Activated naive CD8-positive, alpha-beta T cell treated with anti-CD3 and anti-CD28 coated beads, Interleukin-2, amount 50 U/mL, for 24 hours (primary cell): ENCODE measurements around the gene SPTA1.

Experiments
- ATAC-seq: fragments of 150-1000 bp; cut with Tn5 transposase; one replicate; pipeline ENCODE4 v1.10.0; 2021
- DNase-seq: peaks from one replicate; pipeline ENCODE4 v3.0.0; 2021
- H3K27ac Mint-ChIP-seq: one replicate; pipeline ENCODE4 v1.8.0; 2021; ENCODE audit warnings: mild to moderate bottlenecking, mixed read lengths
- H3K27me3 Mint-ChIP-seq: one replicate; pipeline ENCODE4 v1.8.0; 2021; ENCODE audit warnings: mixed read lengths
- H3K36me3 Mint-ChIP-seq: one replicate; pipeline ENCODE4 v1.8.0; 2021; ENCODE audit warnings: low read depth, mixed read lengths
- H3K4me1 Mint-ChIP-seq: one replicate; pipeline ENCODE4 v1.8.0; 2021; ENCODE audit warnings: mixed read lengths
- H3K4me3 Mint-ChIP-seq: one replicate; pipeline ENCODE4 v1.8.0; 2021; ENCODE audit warnings: mild to moderate bottlenecking, moderate library complexity, mixed read lengths
- H3K9me3 Mint-ChIP-seq: one replicate; pipeline ENCODE4 v1.8.0; 2021; ENCODE audit warnings: mixed read lengths

SPTA1 gene

DNA sequence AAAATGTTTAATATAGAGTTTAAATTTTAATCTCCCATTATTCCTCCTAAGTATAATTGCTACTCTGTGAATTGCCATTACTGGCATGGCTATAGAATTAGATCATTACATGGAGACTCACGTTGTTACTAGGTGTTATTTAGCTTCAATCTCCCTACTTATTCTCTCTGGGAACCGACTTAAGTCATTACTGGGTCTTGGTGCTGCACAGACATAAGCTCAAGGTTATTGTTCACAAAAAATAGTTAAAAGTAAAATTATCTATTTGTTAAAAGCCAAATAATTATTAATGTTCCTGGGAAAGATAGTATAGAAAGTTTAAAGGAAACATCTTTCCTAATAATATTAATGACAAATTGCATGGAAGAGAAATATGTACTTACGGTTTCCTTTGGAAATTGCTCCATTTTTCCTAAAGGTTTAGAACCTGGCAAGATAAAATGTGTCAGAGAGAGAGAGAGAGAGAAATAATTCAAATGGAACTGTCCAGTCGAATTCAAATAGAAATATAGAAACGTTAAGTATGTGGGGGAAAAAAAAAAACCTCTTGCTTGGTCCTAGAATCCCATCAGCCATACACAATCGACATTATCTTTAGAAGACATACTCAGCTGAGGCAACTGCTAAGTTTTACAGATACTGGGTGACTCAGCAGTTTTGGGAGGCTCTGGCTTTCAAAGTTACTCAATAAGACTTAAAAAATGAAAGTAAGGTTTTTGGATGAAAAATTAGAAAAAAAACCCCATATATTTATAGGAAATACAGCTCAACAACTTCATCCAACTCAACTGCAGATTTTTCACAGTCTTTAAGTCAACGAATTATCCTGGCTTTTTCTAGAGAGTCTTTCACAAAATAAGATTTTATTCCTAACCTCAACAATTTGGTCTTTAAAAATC lies at the start of gene SPTA1:
TSS of gene SPTA1 (minus strand) at position 605 of the 899 bp plus-strand sequence. CDS start at position 407, 198 bp downstream.
- no peak within 1 kb of the TSS for H3K4me3 Mint-ChIP-seq
- H3K9me3 Mint-ChIP-seq, result peaks cover 4% of the 10 kb centered on the region
- no peak for ATAC-seq

DNA sequence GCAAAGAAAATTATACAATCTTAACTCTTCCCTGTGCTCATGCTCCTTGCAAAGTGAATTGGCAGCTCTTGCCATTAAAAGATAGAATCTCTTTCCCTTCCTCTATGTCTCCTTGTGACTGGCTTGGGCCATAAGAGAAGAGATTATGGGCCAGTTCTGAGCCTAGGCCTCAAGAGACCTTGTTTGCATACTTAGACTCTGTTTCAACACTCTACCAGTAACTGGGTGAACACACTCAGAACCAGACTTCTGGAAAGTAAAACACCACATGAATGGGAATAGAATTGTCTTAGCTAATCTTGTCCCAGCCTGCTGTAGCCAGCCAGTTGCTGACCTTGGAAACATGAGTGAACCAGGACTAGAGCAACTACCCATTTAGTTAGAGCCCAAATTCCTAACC lies 49.3 kb upstream of the SPTA1 start:
- DNase-seq, result no peak
- H3K9me3 Mint-ChIP-seq, result no peaks in the 10 kb centered on the region
- H3K27ac Mint-ChIP-seq, result no peak overlapping the region
- no peak for ATAC-seq
- H3K4me1 Mint-ChIP-seq, result no peaks in the 10 kb centered on the region
- no peak overlapping the region for H3K4me3 Mint-ChIP-seq
- H3K36me3 Mint-ChIP-seq, result no peaks in the 10 kb centered on the region
- H3K27me3 Mint-ChIP-seq, result peaks cover 11% of the 10 kb centered on the region

More for the DNA sequence above, at the start of gene SPTA1:
- no peak for DNase-seq
- Mint-ChIP-seq H3K4me1 (no peaks in the 10 kb centered on the region), H3K27ac (no peak within 1 kb of the TSS), H3K36me3 (no peaks in the 10 kb centered on the region), H3K27me3 (peaks cover 24% of the 10 kb centered on the region)

DNA sequence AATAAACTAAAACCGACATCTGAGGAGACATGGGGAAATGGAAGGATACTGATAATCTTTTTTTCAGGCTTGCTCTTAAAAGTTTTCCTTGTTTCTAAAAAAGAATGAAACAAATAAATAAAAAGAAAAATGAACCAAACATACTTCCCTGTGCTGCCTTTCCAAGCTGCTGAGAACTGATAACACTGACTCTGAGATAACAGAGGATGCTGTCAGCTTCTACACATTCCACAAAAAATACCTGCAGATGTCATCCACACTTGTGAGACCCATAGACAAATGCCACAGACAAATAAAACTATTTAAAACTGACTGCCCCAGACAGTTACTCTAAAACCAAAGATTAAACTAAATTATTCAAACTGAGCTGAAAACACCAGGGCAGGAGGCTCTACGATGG lies 46.0 kb upstream of the SPTA1 start:
- H3K36me3 Mint-ChIP-seq, result no peaks in the 10 kb centered on the region
- H3K9me3 Mint-ChIP-seq, result no peaks in the 10 kb centered on the region
- DNase-seq (no peak), ATAC-seq (no peak)
- H3K4me1 Mint-ChIP-seq, result no peaks in the 10 kb centered on the region
- no peak overlapping the region for H3K4me3 Mint-ChIP-seq
- no peak overlapping the region for H3K27ac Mint-ChIP-seq
- H3K27me3 Mint-ChIP-seq, result peaks cover 4% of the 10 kb centered on the region

DNA sequence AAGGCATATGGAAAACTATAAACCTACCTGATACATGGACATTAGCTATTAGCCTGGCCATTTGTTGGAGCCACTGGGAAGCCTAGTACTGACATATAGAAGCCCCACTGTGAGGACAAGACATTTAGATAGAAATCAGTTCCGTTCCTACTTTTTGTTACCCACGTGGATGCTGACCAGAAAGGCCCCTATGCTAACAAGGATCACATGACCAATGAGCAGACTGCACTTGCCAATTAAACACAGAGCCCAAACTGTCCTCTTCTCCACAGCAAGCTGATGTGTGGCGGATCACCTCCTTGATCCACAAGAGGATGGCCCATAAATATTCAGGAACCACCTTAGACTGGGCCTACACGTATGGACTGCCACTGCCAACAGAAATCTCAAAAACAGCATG lies 45.2 kb upstream of the SPTA1 start:
- H3K27me3 Mint-ChIP-seq, result peaks cover 4% of the 10 kb centered on the region

DNA sequence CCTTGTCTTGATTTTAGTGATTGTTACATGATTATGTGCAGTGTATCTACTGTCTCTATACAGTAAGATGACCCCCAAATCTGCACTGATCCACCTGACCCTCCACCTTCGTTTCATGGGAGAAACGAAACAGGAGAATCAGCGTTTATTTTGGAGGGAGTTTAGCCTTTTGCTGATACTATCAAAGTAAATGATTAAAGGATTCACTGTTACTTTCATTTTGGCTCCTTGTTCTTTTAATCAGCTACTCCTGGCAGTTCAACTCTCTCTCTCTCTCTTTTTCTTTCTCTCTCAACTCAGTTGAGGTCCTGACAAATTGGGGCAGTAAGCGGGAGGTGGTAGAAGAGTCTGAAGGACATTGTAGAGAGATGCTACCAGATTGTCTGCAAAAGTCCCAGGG lies 43.9 kb upstream of the SPTA1 start:
- Mint-ChIP-seq H3K36me3 (no peaks in the 10 kb centered on the region), H3K9me3 (no peaks in the 10 kb centered on the region), H3K27me3 (peaks cover 4% of the 10 kb centered on the region), H3K4me1 (no peaks in the 10 kb centered on the region), H3K4me3 (no peak overlapping the region), H3K27ac (no peak overlapping the region)
- ATAC-seq (no peak), DNase-seq (no peak)

More for the DNA sequence above, 45.2 kb upstream of the SPTA1 start:
- DNase-seq (no peak), ATAC-seq (no peak)
- no peaks in the 10 kb centered on the region for H3K9me3 Mint-ChIP-seq
- no peak overlapping the region for H3K4me3 Mint-ChIP-seq
- no peak overlapping the region for H3K27ac Mint-ChIP-seq
- no peaks in the 10 kb centered on the region for H3K36me3 Mint-ChIP-seq
- H3K4me1 Mint-ChIP-seq, result no peaks in the 10 kb centered on the region

DNA sequence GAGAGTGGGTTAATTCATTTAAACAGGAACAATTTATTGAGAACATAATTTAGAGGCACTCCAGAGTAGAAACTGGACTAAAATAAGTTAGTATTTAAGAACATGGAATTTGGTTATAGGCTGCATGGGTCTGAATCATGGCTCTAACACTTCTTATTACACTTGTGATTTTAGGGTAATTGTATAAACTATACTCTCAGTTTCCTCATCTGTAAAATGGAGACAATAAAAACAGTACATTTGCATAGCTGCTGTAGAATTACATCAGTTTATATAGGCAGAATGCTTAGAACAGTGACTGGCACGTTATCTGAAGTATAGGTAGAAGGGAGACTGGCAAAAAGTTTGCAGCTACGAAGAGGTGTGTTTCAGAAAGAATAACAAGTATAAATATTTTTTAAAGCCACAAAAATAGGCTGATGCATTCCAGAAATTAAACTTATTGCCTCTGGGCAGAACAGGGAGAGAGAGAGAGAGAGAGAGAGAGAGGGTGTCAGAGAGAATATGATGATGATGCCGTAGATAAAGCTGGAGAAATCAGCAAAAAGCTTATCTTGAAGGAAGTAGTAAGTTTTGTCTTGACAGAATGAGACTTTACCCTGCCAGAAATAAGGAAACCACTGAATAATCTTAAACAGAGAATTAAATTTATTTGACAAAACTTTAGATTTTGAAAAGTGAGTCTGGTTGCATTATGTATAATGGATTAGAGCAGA lies 42.2 kb upstream of the SPTA1 start:
- ATAC-seq (no peak), DNase-seq (no peak)
- Mint-ChIP-seq H3K27ac (no peak overlapping the region), H3K36me3 (no peaks in the 10 kb centered on the region), H3K9me3 (no peaks in the 10 kb centered on the region), H3K4me3 (no peak overlapping the region), H3K4me1 (no peaks in the 10 kb centered on the region), H3K27me3 (peaks cover 4% of the 10 kb centered on the region)

DNA sequence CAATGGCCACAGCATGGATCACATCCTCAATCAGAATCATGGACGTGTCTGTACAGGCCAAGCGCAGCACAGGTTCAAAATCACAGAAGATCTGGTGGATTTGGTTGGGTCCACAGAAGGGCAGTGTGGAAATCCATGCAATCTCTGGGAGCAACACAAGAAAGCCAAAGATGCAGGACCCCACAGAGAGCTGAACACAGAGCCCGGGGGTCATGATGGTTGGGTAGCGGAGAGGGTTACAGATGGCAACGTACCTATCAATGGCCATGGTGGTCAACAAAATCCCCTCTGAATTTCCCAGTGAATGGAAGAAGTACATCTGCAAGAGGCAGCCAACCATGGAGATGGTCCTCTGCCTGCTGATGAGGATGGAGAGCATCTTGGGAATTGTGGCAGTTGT lies 37.9 kb upstream of the SPTA1 start:
- Mint-ChIP-seq H3K9me3 (no peaks in the 10 kb centered on the region), H3K36me3 (no peaks in the 10 kb centered on the region), H3K27me3 (peaks cover 13% of the 10 kb centered on the region), H3K4me1 (no peaks in the 10 kb centered on the region), H3K27ac (no peak overlapping the region), H3K4me3 (no peak overlapping the region)
- ATAC-seq (no peak), DNase-seq (no peak)

DNA sequence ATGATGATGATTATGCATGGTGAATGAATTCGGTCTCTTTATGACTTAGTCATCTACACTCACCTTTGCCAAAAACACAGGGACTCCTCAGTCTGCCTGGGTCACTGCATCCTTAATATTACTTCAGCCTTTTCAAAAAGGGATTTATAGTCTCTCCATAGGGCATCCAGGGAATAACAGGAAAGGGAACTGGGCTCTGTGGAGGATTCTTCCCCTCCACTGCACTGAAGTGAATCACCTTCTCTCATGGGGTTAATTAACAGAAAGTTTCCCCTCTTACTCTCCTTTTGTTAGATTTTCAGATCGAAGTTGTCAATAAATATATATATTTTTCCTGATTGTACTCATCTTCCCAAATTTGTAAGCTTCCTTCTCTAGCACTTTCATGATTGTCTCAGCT lies 34.1 kb upstream of the SPTA1 start, which contains the start of gene OR6K3:
TSS of gene OR6K3 (minus strand) at position 101 of the 400 bp plus-strand sequence. CDS start 2,605 bp downstream, outside the sequence.
- H3K9me3 Mint-ChIP-seq, result no peaks in the 10 kb centered on the region
- H3K27me3 Mint-ChIP-seq, result peaks cover 16% of the 10 kb centered on the region
- DNase-seq (no peak), ATAC-seq (no peak)
- H3K36me3 Mint-ChIP-seq, result no peaks in the 10 kb centered on the region
- H3K4me1 Mint-ChIP-seq, result peaks cover 12% of the 10 kb centered on the region
- H3K27ac Mint-ChIP-seq, result no peak within 1 kb of the TSS
- H3K4me3 Mint-ChIP-seq, result no peak within 1 kb of the TSS

DNA sequence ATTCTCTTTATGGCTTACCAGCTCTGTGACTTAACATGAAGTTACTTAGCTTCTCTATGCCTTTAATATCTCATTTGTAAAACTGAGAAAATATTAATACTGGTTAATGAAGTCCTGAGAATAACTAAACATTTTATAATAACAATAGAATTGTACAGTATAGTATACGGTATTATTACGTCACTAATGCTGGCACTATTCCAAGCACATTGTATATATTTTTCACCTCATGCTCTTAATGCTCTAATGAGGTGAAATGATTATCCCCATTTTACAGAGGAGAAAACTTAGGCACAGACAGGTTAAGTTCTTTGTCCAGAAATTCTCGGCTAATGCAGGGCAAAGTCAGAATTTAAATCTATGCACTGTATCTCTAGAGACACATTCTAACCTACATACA lies 33.1 kb upstream of the SPTA1 start:
- Mint-ChIP-seq H3K27ac (no peak overlapping the region), H3K4me1 (peaks cover 12% of the 10 kb centered on the region), H3K4me3 (no peak overlapping the region), H3K27me3 (peaks cover 19% of the 10 kb centered on the region), H3K36me3 (no peaks in the 10 kb centered on the region), H3K9me3 (no peaks in the 10 kb centered on the region)
- DNase-seq (no peak), ATAC-seq (no peak)

DNA sequence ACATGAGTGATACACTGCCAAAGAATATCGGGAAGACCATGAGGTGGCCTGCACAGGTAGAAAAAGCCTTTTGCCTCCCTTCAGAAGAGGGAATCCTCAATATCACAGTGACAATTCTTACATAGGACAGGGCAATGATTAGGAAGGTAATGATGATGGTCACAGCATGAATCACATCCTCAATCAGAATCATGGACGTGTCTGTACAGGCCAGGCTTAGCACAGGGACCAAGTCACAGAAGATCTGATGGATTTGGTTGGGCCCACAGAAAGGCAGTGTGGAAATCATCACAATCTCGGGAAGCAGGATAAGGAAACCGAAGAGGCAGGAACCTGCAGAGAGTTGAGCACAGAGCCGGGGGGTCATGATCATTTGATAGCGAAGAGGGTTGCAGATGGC lies 30.8 kb upstream of the SPTA1 start:
- no peak for ATAC-seq
- Mint-ChIP-seq H3K4me3 (no peak overlapping the region), H3K27ac (no peak overlapping the region), H3K36me3 (no peaks in the 10 kb centered on the region), H3K4me1 (peaks cover 12% of the 10 kb centered on the region), H3K9me3 (no peaks in the 10 kb centered on the region), H3K27me3 (peaks cover 20% of the 10 kb centered on the region)
- no peak for DNase-seq

DNA sequence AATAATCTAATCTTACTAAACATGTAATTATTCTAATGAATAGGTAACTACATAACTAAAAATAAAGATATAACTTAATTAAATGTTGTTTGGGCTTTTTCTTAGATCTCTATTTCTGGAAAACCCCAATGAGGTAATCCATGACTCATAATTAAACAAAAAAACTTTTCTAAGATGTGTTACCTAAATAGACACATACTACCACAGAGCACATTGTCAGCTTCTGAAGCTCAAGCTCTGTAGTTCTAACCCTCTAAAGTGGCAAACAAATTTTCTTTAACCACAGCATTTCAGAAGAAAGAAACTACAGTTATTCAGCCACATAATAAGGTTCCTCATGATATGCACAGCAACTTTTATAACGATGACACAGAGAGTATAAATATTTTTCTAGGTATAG lies 29.8 kb upstream of the SPTA1 start:
- H3K27ac Mint-ChIP-seq, result no peak overlapping the region
- peaks cover 23% of the 10 kb centered on the region for H3K27me3 Mint-ChIP-seq
- no peaks in the 10 kb centered on the region for H3K9me3 Mint-ChIP-seq

DNA sequence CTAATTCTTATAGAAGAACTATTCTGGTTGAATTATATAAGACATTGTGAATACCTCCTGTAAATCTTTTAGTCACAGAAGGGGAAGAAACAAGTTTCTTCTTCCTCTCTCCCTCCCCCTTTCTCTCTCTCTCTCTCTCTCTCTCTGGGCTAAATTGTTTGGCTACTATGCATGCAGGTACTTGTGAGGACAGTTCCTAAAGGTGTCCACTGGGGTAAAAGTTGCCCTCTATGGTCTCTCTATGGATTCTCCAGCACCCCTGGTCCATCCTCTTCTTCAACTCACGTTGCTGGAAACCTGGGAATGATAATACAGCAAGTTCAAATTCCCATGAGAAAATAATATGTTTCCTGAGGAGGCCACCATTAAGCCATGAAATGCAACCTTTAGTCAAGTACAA lies 28.2 kb upstream of the SPTA1 start:
- no peak overlapping the region for H3K4me3 Mint-ChIP-seq
- no peak for DNase-seq
- H3K4me1 Mint-ChIP-seq, result peaks cover 12% of the 10 kb centered on the region
- no peak overlapping the region for H3K27ac Mint-ChIP-seq
- peaks cover 23% of the 10 kb centered on the region for H3K27me3 Mint-ChIP-seq
- H3K9me3 Mint-ChIP-seq, result no peaks in the 10 kb centered on the region
- no peak for ATAC-seq
- H3K36me3 Mint-ChIP-seq, result no peaks in the 10 kb centered on the region

More for the DNA sequence above, 29.8 kb upstream of the SPTA1 start:
- no peak for DNase-seq
- Mint-ChIP-seq H3K4me1 (peaks cover 12% of the 10 kb centered on the region), H3K4me3 (no peak overlapping the region), H3K36me3 (no peaks in the 10 kb centered on the region)
- peak; percentile 57 for ATAC-seq

DNA sequence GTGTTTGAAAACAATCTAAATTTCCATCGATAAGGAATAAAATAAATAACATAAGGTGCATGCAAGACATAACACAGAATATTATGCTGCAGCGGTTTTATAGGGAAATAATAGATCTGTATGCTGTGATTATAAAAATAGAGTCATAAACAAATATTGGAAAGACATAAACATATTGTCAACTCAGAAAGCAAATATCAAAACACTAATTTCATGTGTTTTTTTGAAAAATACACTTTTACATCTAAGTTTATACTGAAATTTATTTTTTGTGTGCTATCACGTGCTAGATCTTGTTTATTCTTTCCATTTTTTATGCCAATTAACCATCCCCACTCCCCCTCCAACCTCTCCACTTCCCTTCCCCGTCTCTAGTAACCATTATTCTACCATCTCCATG lies 24.6 kb upstream of the SPTA1 start:
- Mint-ChIP-seq H3K27me3 (peaks cover 16% of the 10 kb centered on the region), H3K4me3 (no peak overlapping the region), H3K27ac (no peak overlapping the region), H3K36me3 (no peaks in the 10 kb centered on the region), H3K9me3 (no peaks in the 10 kb centered on the region), H3K4me1 (no peaks in the 10 kb centered on the region)
- DNase-seq (no peak), ATAC-seq (no peak)

DNA sequence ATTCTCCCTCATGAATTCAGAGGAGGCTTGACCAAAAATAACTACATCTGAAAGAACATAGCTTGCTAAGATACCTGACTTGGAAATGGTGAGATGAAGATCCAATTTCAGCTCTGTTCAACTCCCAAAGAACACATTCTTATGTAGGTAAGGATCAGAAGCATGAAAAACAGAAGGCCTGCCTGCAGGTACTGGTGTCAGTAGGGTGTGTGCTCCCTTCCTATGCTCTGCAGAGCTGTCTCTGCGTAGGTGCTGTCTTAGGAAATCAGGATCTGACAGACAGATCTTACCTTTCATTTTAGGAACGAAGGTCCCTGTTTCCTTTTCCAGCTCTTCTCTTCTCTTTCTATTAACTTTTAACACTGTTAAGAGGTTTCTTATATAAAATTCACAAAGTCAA lies 19.6 kb upstream of the SPTA1 start:
- Mint-ChIP-seq H3K27me3 (peaks cover 1% of the 10 kb centered on the region), H3K4me3 (no peak overlapping the region), H3K4me1 (no peaks in the 10 kb centered on the region), H3K27ac (no peak overlapping the region), H3K36me3 (no peaks in the 10 kb centered on the region), H3K9me3 (no peaks in the 10 kb centered on the region)
- ATAC-seq (no peak), DNase-seq (no peak)

DNA sequence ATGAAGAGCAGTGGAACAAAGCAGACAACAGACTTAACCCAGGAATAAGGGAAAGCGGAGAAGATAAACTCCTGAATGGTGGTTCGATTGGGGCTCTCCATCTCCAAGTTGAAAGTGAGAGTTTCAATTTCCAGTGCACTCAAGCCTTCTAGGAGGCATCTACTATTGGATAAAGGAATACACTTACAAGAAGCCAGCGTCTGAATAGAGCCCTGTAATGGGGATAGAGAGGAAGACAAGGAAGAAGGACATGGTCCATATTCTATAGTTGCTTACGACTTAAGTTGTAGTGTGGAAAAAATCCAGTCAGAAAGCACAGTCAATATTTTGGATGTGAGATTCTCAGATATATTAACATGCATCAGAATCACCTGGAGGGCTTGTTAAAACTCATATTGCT lies 14.0 kb upstream of the SPTA1 start, which contains the start of gene OR6K2:
TSS of gene OR6K2 (minus strand) at position 101 of the 400 bp plus-strand sequence. CDS start at position 101, 0 bp downstream.
- ATAC-seq (no peak), DNase-seq (no peak)
- Mint-ChIP-seq H3K27ac (no peak within 1 kb of the TSS), H3K27me3 (no peaks in the 10 kb centered on the region), H3K9me3 (no peaks in the 10 kb centered on the region), H3K4me3 (no peak within 1 kb of the TSS), H3K4me1 (no peaks in the 10 kb centered on the region), H3K36me3 (no peaks in the 10 kb centered on the region)
